GM10847 (cell line): ENCODE measurements around the gene RPS2.

ENCODE experiments used
- POLR2A ChIP-seq: IDR thresholded peaks from 2 replicates; pipeline ENCODE4 v1.6.1; 2011; ENCODE audit not compliant: insufficient read length; ENCODE audit errors: extremely low read depth

Gene RPS2

DNA sequence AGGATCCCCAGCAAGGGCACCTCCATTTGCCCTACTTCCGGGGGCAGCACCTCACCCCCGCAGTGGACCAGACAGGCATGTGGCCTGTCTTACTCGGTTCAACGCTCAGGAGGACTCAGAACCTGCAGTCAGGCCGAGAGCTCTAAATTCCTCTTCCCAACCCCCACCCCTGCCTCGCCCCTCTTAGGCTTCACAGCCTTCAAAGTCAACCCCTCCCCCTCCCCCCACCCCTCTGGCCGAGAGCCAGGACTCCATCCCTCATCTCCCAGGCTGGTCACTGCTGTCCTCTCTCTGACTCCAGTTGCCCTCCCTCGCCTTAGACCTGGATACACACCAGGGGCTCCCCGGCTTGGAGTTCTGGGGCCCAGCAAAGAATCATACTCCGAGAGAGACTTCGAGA, 38.4 kb downstream of the RPS2 start:
- no peak for TF ChIP-seq POLR2A

DNA sequence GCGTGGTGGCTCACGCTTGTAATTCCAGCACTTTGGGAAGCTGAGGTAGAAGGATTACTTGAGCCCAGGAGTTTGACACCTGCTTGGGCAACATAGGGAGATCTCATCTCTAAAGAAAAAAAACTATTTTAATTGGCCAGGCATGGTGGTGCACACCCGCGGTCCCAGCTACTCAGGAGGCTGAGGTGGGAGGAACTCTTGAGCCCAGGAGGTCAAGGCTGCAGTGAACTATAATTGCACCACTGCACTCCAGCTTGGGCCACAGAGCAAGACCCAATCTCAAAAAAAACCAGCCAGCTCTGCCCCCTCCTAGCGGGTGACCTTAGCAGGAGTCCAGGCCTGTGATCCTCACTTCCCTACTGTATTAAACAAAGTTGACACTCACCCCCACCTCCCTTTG, 40.5 kb downstream of the RPS2 start:
- no peak for TF ChIP-seq POLR2A

- no peak for TF ChIP-seq POLR2A
Observed at GRCh38 chr16:1923299-1924034, 41.2 kb downstream of the RPS2 start.

GRCh38 chr16:1922357-1922756, 42.3 kb downstream of the RPS2 start:
- no peak for TF ChIP-seq POLR2A

- no peak for TF ChIP-seq POLR2A
Observed at GRCh38 chr16:1920727-1921171, 43.9 kb downstream of the RPS2 start.

DNA sequence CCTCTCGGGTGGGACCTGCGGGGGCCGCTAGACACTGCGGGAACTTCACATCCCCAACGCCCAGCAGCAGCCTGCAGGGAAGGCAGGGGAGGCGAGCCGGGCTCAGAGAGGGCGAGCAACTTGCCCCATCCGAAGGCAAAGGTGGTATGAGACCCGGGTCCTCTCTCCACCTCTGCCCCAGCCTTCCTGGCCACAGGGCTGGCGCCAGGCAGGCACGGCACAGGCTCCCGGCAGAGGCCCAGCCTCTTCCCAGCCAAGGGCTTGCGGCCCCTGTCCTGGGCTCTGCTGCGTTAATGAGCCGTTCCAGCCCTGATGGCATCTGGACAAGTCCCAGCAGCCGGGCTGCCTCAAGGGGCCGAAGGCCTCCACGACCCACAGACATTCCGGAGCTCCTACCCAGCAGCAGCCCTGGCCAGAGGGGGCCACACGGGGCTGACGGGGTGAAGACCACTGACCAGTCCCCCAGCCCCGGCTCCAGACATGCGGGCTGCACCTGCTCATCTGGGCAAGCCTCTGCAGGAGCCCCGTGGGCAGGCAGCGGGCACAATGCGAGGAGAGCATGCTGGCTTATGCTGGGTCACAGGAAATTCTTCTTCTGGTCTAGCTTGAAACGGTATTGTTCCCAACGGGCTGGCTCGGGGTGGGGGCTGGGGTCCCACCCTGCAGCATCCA, 45.2 kb downstream of the RPS2 start:
- no peak for TF ChIP-seq POLR2A

DNA sequence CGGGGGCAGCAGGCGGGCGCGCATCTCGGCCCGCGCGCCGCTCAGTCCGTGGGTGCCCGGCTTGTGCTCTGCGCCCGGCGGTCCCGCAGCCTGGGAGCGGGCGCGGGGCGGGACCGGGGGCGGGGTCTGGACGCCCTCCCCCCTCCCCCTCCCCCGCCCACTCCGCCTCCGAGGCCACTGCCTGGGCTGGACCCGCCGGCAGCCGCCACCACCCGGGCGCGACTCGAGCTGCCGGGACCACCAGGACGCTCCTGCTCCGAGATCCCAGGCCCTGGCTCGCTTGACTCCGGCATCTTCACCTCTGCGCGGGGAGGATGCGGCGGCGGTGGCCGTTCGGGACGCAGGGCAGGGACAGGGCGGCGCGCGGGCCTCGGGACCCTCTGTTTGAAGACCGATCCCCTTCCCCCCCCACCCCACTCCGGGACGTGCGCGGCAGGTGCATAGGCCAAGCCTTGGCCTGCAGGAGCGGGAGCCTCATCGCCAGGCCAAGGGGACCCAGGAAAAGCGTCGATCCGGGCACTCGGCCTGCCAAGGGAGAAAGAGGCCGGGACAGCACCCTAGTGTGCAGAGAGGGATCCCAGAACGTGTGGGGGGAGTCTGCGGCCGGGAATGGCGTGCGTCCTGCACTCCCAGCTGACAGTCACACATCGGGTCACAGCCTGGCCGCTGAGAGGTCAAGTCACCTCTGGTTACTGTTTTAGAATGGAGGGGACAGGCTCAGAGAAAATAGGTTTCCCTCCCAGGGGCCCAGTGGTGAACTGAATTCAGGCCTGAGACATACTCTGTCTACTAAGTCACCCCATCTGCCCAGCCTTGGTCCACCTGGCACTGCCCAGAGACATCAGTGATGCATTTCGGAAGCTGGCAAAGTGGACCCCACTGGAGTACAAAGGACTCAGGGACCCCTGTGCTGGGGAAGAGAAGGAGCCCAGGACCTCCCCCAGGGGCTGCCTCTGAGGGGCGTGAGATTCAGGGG, 46.0 kb downstream of the RPS2 start, which contains the start of gene HS3ST6:
TSS of gene HS3ST6 (minus strand) at position 65 of the 976 bp plus-strand sequence. CDS start 92 bp downstream, outside the sequence.
- TF ChIP-seq POLR2A: no peak

GRCh38 chr16:1917665-1918350, 46.8 kb downstream of the RPS2 start:
- TF ChIP-seq POLR2A: no peak

- no peak for TF ChIP-seq POLR2A
Observed at GRCh38 chr16:1917056-1917664, 47.5 kb downstream of the RPS2 start.

DNA sequence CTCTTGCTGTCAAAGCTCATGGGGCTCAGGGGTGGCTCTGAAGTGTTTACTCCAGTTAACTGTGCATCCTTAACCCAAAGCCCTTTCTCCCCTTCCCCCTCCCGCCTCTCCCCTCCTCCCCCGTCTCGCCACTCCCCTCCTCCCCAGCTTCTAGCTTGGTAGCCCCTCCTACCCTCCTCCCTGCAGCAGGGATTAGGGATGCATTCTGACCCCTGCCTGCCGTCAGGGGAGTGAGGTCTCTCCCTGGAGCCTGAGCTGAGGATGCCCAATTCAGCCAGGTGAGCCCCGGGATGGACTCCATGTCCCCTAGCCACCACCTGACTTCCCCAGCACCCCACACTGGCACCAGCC, 48.0 kb downstream of the RPS2 start:
- no peak for TF ChIP-seq POLR2A

DNA sequence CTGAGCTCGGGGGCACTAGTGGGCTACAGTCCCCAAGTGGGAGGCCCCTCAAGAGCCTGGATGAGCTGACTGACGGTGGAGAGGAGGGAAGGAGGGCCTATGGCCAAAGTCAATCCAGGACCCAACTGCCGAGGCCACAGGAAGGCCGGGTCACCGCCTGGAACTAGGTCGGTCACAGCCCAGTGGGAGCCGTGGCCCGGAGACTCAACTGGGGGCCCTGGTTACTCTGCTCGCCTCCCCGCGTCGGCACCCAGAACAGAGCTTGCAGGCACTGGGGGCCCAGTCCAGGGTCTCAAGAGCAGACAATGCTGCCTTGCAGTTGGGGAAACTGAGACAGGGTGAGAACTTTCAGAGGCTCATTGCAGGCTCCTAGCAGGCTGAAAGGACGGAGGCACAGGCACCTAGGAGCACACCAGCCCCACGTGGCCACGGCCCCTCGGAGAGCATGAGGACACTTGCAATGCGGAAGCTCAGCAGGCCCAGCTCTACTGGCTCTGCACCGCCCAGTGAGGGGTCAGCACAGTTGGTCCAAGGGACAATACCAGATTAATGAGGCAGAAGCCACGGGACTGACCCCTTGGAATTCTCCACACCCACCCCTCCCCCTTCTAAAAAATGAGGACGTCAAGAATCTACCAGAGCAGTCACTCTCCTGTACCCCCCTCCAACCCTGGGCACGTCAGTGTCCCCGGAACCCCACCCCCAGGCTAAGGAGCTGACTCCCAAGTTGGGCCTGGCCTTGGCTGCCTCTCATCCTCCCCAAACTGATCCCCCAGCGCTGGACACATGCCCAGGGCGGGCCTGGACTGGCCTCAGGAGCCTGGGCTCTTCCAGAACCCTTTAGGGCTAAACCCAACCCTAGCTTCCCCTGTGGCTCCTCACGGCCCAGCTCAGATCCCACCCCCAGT, 48.6 kb downstream of the RPS2 start:
- no peak for TF ChIP-seq POLR2A

DNA sequence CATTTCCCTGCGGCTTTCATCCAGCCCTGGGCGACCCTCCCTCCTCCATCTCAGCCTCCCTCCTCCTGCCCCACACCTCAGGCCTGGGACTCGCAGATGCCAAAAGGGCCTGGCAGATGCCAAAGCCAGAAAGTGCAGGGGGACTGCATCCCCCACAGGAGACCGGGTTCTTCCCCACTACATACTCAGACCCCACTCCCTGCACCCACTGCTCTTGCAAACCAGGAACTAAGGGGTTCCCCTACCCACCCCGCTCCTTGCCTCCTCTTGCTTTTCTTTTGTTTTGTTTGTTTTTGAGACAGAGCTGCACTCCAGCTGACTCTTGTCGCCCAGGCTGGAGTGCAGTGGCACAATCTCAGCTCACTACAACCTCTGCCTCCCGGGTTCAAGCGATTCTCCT, 49.6 kb downstream of the RPS2 start:
- TF ChIP-seq POLR2A: no peak

GRCh38 chr16:1914084-1914608, 50.5 kb downstream of the RPS2 start:
- TF ChIP-seq POLR2A: no peak

DNA sequence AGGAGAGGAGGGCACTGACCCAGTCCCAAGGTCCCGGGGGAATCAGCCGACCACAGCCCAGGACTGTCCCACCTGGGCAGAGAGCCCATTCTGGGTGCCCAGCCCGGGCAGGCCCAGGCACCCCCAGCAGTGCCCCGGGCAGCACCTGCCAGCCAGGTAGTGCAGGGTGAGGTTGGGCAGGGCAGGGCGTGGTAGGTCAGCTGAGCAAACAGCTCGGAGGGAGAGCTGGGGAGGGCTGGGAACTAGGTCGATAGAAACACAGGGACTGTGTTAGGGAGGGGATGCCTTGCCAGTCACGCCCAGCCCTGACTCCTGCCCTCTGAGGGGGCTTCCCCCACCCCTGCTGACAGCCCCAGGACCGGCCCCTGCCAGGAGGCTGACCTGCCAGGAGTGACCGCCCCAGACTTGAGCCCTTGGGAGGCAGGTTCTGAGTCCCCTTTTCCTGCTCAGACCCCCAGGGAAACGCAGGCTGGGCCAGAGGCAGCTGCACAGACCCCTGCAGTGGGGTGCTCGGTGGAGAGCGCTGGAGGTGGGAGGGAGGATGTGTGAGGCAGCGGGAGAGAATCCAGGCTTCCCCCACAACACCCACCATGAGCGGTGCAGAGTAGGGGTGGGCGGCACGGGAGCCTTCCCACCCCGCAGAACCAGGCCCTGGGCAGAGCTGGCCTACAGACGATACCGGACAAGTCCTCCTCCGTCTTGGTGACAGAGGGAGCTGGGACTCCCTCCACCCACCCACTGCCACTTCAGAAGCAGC, 51.1 kb downstream of the RPS2 start:
- no peak for TF ChIP-seq POLR2A
